Testis (tissue), 3 donors: ENCODE data around the gene OPA1. TPM values are rescaled to one million over a fixed set of nuclear protein-coding genes. Genes with fewer than 3 reads are reported as not detected.

Experiments used
- DNase-seq: peaks from one replicate; pipeline ENCODE4 v3.0.0-alpha.2; 2019
- H3K27ac ChIP-seq, 2 donors: fragments of 200-600 bp; sonication (generic); one replicate each; pipeline ENCODE4 v1.5.1; 2019
- H3K27me3 ChIP-seq: fragments of 200-600 bp; sonication (generic); one replicate; pipeline ENCODE4 v1.5.1; 2019
- H3K36me3 ChIP-seq: fragments of 200-600 bp; sonication (generic); one replicate; pipeline ENCODE4 v1.5.1; 2017; ENCODE audit warnings: low read depth; ENCODE audit errors: missing control alignments
- H3K4me1 ChIP-seq: fragments of 200-600 bp; sonication (generic); one replicate; pipeline ENCODE4 v1.5.1; 2019
- H3K4me3 ChIP-seq, 2 donors: fragments of 200-600 bp; sonication (generic); one replicate each; pipeline ENCODE4 v1.5.1; 2017 to 2019
- H3K9me3 ChIP-seq: fragments of 200-600 bp; sonication (generic); one replicate; pipeline ENCODE4 v1.5.1; 2017
- CTCF ChIP-seq, 3 experiments: fragments of 450-650 bp in 2 of 3; fragments of 200-600 bp in 1 of 3; sonication (generic) in 1 of 3; IDR thresholded peaks; one replicate each; pipeline ENCODE4 v1.5.1; 2016 to 2019; ENCODE audit warnings: antibody characterized with exemption in 3 of 3, mild to moderate bottlenecking in 2 of 3, moderate library complexity in 1 of 3
- POLR2A ChIP-seq: fragments of 450-650 bp; IDR thresholded peaks from one replicate; pipeline ENCODE4 v1.6.1; 2017; ENCODE audit warnings: antibody characterized with exemption, mild to moderate bottlenecking, moderate library complexity
- WGBS, 2 donors: methylation state at CpG; one replicate each; pipeline ENCODE4 v1.1.5; 2018; 5-methylcytosine and 5-hydroxymethylcytosine counted together
- intact Hi-C: fragments of 100-400 bp; cut with DNase I; formaldehyde crosslinking; loops from one replicate; pipeline ENCODE4 v1.15.1; 2023; ENCODE audit warnings: low total_unique reads
- polyA plus RNA-seq: library from polyadenylated mRNA; stranded (reverse); fragments of 350-450 nt; fragmentation: Illumina TruSeq; extraction: RNeasy Lipid Tissue Mini Kit (QIAGEN cat#74804); gene quantifications from one replicate; pipeline ENCODE4 v1.2.3, GENCODE V29; 2014; ENCODE audit warnings: low read depth, low replicate concordance; ENCODE audit not compliant: insufficient read depth
- total RNA-seq, 2 donors: library from RNA; depleted of rRNA; stranded (reverse); fragments of >200 nt; gene quantifications; one replicate each; pipeline ENCODE4 v1.2.3, GENCODE V29; 2016

OPA1 gene
- total and polyA plus RNA-seq, 3 donors from 2014 or later, result 21.0 to 39.8 (median 35.1) TPM

- intact Hi-C loops, result no loop called here
- 70 to 80% methylated on average over 18 of the region's 18 CpGs for WGBS, 2 donors
- no peak for TF ChIP-seq POLR2A
- no peak for TF ChIP-seq CTCF (IDR thresholded peaks at IDR 0.05)
- no peak for DNase-seq
- Histone ChIP-seq H3K36me3 (no peaks in the 10 kb centered on the region), H3K9me3 (no peaks in the 10 kb centered on the region), H3K4me1 (peaks cover 3% of the 10 kb centered on the region), H3K4me3 (no peak overlapping the region), H3K27me3 (no peaks in the 10 kb centered on the region), H3K27ac (no peak overlapping the region)
Observed at GRCh38 chr3:193710286-193711165, 117.5 kb downstream of the OPA1 start.

- intact Hi-C loops, result no loop called here
- no peak for TF ChIP-seq CTCF (IDR thresholded peaks at IDR 0.05)
- TF ChIP-seq POLR2A, result no peak
- H3K27ac ChIP-seq, result no peak overlapping the region
Observed at GRCh38 chr3:193711166-193711485, 118.1 kb downstream of the OPA1 start.

GRCh38 chr3:193711523-193711963 lies 118.5 kb downstream of the OPA1 start:
- TF ChIP-seq POLR2A (no peak), CTCF (IDR thresholded peaks at IDR 0.05) (no peak)
- WGBS, 2 donors, result 46 to 52% methylated on average over 9 of the region's 9 CpGs

More at GRCh38 chr3:193711166-193711485, 118.1 kb downstream of the OPA1 start:
- Histone ChIP-seq H3K36me3 (no peaks in the 10 kb centered on the region), H3K4me3 (no peak overlapping the region), H3K27me3 (no peaks in the 10 kb centered on the region), H3K4me1 (peaks cover 3% of the 10 kb centered on the region), H3K9me3 (no peaks in the 10 kb centered on the region)
- 57 to 83% methylated on average over 8 of the region's 8 CpGs for WGBS, 2 donors
- no peak for DNase-seq

GRCh38 chr3:193711964-193712598 lies 119.1 kb downstream of the OPA1 start:
- Histone ChIP-seq H3K4me1 (peaks cover 3% of the 10 kb centered on the region), H3K36me3 (no peaks in the 10 kb centered on the region), H3K4me3 (no peak overlapping the region), H3K27me3 (no peaks in the 10 kb centered on the region), H3K27ac (no peak overlapping the region), H3K9me3 (no peaks in the 10 kb centered on the region)
- intact Hi-C loops, result no loop called here
- WGBS, 2 donors, result 91 to 95% methylated on average over 17 to 19 of the region's 19 CpGs
- no peak for DNase-seq
- no peak for TF ChIP-seq CTCF (IDR thresholded peaks at IDR 0.05)
- TF ChIP-seq POLR2A, result no peak

More at GRCh38 chr3:193711523-193711963, 118.5 kb downstream of the OPA1 start:
- peaks cover 3% of the 10 kb centered on the region for H3K4me1 ChIP-seq
- no peak overlapping the region for H3K27ac ChIP-seq
- no peaks in the 10 kb centered on the region for H3K27me3 ChIP-seq
- intact Hi-C loops, result no loop called here
- H3K9me3 ChIP-seq, result no peaks in the 10 kb centered on the region
- H3K36me3 ChIP-seq, result no peaks in the 10 kb centered on the region
- H3K4me3 ChIP-seq, result no peak overlapping the region
- no peak for DNase-seq
